ENCODE measurements around the gene FMNL2. TPM values are rescaled to one million over a fixed set of nuclear protein-coding genes. Genes with fewer than 3 reads are reported as not detected.

FMNL2 gene
- total RNA-seq, 5 donors from 2014 or later (not counting 1 experiment from before 2014, with no cell fraction given): 0.63 to 0.96 (median 0.75) TPM

DNA sequence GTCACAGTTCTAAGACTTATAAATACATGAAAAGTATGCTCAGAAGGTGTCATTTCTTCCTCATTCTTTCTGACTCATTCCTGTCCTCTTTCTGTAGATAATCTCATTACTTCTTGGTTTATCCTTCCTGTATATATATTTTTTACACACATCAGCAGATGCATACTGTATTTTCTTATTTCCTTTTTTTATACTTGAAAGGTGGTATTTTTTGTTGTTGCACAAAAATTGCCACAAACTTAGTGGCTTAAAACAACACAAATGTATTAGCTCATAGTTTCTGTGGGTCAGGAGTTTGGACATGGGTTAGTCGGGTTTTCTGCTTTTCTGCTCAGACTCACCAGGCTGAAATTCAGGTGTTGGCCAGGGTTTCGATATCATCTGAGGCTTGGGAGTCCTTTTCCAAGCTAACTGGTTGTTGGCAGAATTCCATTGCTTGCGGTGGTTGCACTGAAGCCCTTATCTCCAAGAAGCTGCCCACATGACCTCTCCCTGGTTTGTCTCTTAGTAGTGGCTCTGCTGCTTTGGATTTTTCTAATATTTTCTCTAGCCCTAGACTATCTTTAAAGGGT lies 162.6 kb downstream of the FMNL2 start:
- H3K4me1 ChIP-seq (ENCODE audit: control insufficient read depth in 1 of 2, extremely low read depth in 1 of 2, insufficient read depth in 2 of 2, low read length in 2 of 2): no peaks in the 10 kb centered on the region
- H3K27ac ChIP-seq (ENCODE audit: low read length): no peak overlapping the region
- no peak for DNase-seq
- 66% methylated on average over 2 of the region's 3 CpGs for WGBS (ENCODE audit: insufficient coverage)
- Mint-ChIP-seq H3K4me3 (no peak overlapping the region), H3K9me3 (no peaks in the 10 kb centered on the region), H3K27ac (no peak overlapping the region), H3K27me3 (peaks cover 11 to 13% of the 10 kb centered on the region in 2 donors), H3K36me3 (no peaks in the 10 kb centered on the region), H3K4me1 (no peaks in the 10 kb centered on the region)
- no peak for ATAC-seq (replicated peaks in 1 of 4)
- ChIA-PET CTCF (no interaction called here), POLR2A (interaction anchor here in 1 of 2 donors (0.6 kb wide), 1 partner anchor 10 kb away, joined by 3 read pairs; no protein-coding TSS in a partner anchor)
- H3K36me3 ChIP-seq (ENCODE audit: control insufficient read depth in 2 of 2, extremely low read depth in 1 of 2, insufficient read depth in 1 of 2, low read length in 1 of 2): no peaks in the 10 kb centered on the region
- H3K9me3 ChIP-seq: no peaks in the 10 kb centered on the region
- H3K4me3 ChIP-seq (ENCODE audit: control insufficient read depth in 1 of 2, extremely low read depth in 1 of 2, low read length in 1 of 2): no peak overlapping the region
- peaks cover 0 to 2% of the 10 kb centered on the region in 2 experiments for H3K27me3 ChIP-seq (replicated peaks in 1 of 2; ENCODE audit: control insufficient read depth in 2 of 2, extremely low read depth in 1 of 2, insufficient read depth in 2 of 2, low read length in 1 of 2)

DNA sequence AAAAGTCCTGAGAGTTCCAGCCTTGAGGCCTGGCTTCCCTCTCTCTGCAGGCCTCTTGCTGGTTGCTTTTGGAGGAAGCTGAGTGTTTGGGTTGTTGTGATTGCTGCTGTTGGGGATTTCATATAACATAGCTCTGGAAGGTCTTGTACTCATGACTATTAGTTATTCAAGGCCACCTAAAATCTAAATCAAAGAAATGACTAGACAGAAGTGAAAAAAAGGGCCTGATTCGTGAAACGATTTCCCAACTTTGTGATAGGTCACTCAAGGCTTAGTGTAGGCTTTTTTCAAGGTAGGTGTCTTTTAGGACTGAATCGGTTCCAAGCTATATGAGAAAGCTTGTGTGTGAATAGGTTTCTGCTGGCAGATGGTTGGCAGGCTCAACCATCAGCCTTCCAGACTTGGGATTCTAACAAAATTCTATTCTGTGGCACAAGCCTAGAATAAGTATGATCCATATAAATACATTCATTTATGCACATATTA lies 164.4 kb downstream of the FMNL2 start:
- no peak overlapping the region for H3K4me3 ChIP-seq (ENCODE audit: control insufficient read depth in 1 of 2, extremely low read depth in 1 of 2, low read length in 1 of 2)
- no peak overlapping the region for H3K27ac ChIP-seq (ENCODE audit: low read length)
- no peak for DNase-seq

DNA sequence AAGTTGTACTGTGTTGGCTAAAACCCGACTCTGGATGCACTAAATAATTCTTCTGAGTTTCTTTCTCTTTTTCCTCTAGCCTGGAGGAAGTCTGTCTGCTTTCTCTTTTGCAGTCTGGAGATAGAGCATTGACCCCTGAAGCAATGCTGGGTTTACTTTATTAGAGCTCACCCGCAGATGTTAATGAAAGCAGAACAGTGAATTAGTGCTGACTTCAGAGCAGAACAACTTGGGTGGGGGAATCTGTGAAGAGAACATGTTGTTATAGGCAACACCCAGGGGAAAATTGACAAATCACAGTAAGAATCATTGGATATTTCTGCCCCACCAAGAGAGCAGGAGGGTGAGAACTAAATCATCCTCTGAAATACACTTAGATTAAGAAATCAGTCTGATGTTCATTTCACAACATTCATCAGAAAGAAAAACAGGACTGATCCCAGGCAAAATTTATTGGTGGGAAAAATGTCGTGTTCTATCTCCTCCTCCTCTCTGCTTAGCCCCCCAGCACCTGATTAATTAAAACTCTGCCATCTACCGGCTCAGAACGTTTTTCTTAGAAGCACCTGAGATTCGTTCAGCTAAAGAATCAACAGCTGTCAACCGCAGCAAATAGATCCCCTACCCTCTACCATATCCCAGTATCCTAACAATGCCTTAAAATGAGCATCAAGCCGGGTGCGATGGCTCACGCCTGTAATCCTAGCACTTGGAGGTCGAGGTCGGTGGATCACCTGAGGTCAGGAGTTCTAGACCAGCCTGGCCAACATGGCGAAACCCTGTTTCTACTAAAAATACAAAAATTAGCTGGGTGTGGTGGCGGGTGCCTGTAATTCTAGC lies 165.1 kb downstream of the FMNL2 start:
- DNase-seq (no peak), ATAC-seq (replicated peaks in 1 of 4) (no peak)
- H3K27me3 ChIP-seq (replicated peaks in 1 of 2; ENCODE audit: control insufficient read depth in 2 of 2, extremely low read depth in 1 of 2, insufficient read depth in 2 of 2, low read length in 1 of 2): peaks cover 0 to 2% of the 10 kb centered on the region in 2 experiments
- ChIA-PET CTCF (interaction anchor here in 1 of 2 donors (0.6 kb wide), 1 partner anchor 77 kb away, joined by 4 read pairs; no protein-coding TSS in a partner anchor), POLR2A (no interaction called here)
- Mint-ChIP-seq H3K27me3 (peaks cover 3 to 15% of the 10 kb centered on the region in 2 donors), H3K27ac (no peak overlapping the region), H3K9me3 (peaks cover 0 to 4% (median 0%) of the 10 kb centered on the region in 3 donors), H3K36me3 (no peaks in the 10 kb centered on the region), H3K4me1 (no peaks in the 10 kb centered on the region), H3K4me3 (no peak overlapping the region)
- H3K27ac ChIP-seq (ENCODE audit: low read length): no peak overlapping the region
- WGBS (ENCODE audit: insufficient coverage): 86% methylated on average over 10 of the region's 14 CpGs
- H3K36me3 ChIP-seq (ENCODE audit: control insufficient read depth in 2 of 2, extremely low read depth in 1 of 2, insufficient read depth in 1 of 2, low read length in 1 of 2): no peaks in the 10 kb centered on the region
- H3K4me1 ChIP-seq (ENCODE audit: control insufficient read depth in 1 of 2, extremely low read depth in 1 of 2, insufficient read depth in 2 of 2, low read length in 2 of 2): no peaks in the 10 kb centered on the region
- no peaks in the 10 kb centered on the region for H3K9me3 ChIP-seq
- no peak overlapping the region for H3K4me3 ChIP-seq (ENCODE audit: control insufficient read depth in 1 of 2, extremely low read depth in 1 of 2, low read length in 1 of 2)

More for the DNA sequence above, 164.4 kb downstream of the FMNL2 start:
- no peaks in the 10 kb centered on the region for H3K36me3 Mint-ChIP-seq
- no peak for ATAC-seq (replicated peaks in 1 of 4)
- POLR2A ChIA-PET: no interaction called here
- H3K27me3 Mint-ChIP-seq: peaks cover 3 to 15% of the 10 kb centered on the region in 2 donors
- Histone ChIP-seq H3K36me3 (ENCODE audit: control insufficient read depth in 2 of 2, extremely low read depth in 1 of 2, insufficient read depth in 1 of 2, low read length in 1 of 2) (no peaks in the 10 kb centered on the region), H3K9me3 (no peaks in the 10 kb centered on the region), H3K4me1 (ENCODE audit: control insufficient read depth in 1 of 2, extremely low read depth in 1 of 2, insufficient read depth in 2 of 2, low read length in 2 of 2) (no peaks in the 10 kb centered on the region), H3K27me3 (replicated peaks in 1 of 2; ENCODE audit: control insufficient read depth in 2 of 2, extremely low read depth in 1 of 2, insufficient read depth in 2 of 2, low read length in 1 of 2) (peaks cover 0 to 2% of the 10 kb centered on the region in 2 experiments)
- H3K4me1 Mint-ChIP-seq: no peaks in the 10 kb centered on the region
- no peak overlapping the region for H3K4me3 Mint-ChIP-seq
- peaks cover 0 to 4% (median 0%) of the 10 kb centered on the region in 3 donors for H3K9me3 Mint-ChIP-seq
- CTCF ChIA-PET: no interaction called here
- WGBS (ENCODE audit: insufficient coverage): 82% methylated on average over 2 of the region's 3 CpGs
- no peak overlapping the region for H3K27ac Mint-ChIP-seq

DNA sequence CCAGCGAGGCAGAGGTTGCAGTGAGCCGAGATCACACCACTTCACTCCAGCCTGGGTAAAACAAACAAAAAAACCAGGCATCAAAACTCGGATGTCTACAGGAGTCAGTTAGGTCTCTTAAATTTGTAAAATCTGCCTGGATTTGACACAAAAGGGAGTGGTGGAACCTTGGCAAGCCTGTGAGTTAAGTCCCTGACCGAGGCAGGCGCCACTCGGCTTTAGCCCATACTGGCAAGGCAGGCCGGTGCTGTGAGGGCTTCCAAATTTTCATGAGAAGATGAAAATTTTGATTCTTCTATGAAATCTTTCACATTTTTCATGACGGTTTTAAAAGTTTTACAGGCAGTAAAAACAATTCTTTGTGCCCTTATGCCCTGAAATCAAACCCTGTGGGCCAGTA lies 165.8 kb downstream of the FMNL2 start:
- Mint-ChIP-seq H3K36me3 (no peaks in the 10 kb centered on the region), H3K9me3 (peaks cover 0 to 4% (median 0%) of the 10 kb centered on the region in 3 donors), H3K27ac (no peak overlapping the region), H3K4me1 (no peaks in the 10 kb centered on the region), H3K4me3 (no peak overlapping the region), H3K27me3 (peaks cover 3 to 13% of the 10 kb centered on the region in 2 donors)
- H3K9me3 ChIP-seq: no peaks in the 10 kb centered on the region
- DNase-seq (no peak), ATAC-seq (replicated peaks in 1 of 4) (no peak)
- ChIA-PET CTCF (interaction anchor here in 1 of 2 donors (0.6 kb wide), 1 partner anchor 78 kb away, joined by 4 read pairs; no protein-coding TSS in a partner anchor), POLR2A (no interaction called here)
- peaks cover 0 to 2% of the 10 kb centered on the region in 2 experiments for H3K27me3 ChIP-seq (replicated peaks in 1 of 2; ENCODE audit: control insufficient read depth in 2 of 2, extremely low read depth in 1 of 2, insufficient read depth in 2 of 2, low read length in 1 of 2)
- no peak overlapping the region for H3K4me3 ChIP-seq (ENCODE audit: control insufficient read depth in 1 of 2, extremely low read depth in 1 of 2, low read length in 1 of 2)
- no peak overlapping the region for H3K27ac ChIP-seq (ENCODE audit: low read length)
- 79% methylated on average over 2 of the region's 8 CpGs for WGBS (ENCODE audit: insufficient coverage)
- H3K4me1 ChIP-seq (ENCODE audit: control insufficient read depth in 1 of 2, extremely low read depth in 1 of 2, insufficient read depth in 2 of 2, low read length in 2 of 2): no peaks in the 10 kb centered on the region
- no peaks in the 10 kb centered on the region for H3K36me3 ChIP-seq (ENCODE audit: control insufficient read depth in 2 of 2, extremely low read depth in 1 of 2, insufficient read depth in 1 of 2, low read length in 1 of 2)

DNA sequence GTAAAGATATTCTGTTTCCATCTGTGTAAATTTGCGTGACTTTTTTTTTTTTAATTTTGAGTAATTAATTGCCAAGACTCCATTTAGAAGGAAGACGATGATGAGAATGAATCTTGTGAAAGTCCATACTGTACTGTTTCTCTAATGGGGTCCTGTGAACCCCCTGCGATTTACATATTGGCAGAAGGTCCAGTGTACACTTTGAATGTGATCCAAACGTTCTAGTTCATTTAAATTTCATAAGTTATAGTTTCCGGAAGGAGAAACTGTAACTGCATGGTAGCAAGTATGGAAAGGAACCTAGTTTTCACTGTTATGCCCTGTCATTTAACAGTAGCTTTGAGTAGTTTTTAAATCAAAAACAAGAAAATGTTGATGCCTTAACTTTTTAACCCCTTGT lies 166.7 kb downstream of the FMNL2 start:
- 81% methylated on average over 5 of the region's 5 CpGs for WGBS (ENCODE audit: insufficient coverage)
- no peak overlapping the region for H3K27ac Mint-ChIP-seq
- DNase-seq: no peak
- Histone ChIP-seq H3K4me3 (ENCODE audit: control insufficient read depth in 1 of 2, extremely low read depth in 1 of 2, low read length in 1 of 2) (no peak overlapping the region), H3K9me3 (no peaks in the 10 kb centered on the region), H3K4me1 (ENCODE audit: control insufficient read depth in 1 of 2, extremely low read depth in 1 of 2, insufficient read depth in 2 of 2, low read length in 2 of 2) (no peaks in the 10 kb centered on the region), H3K36me3 (ENCODE audit: control insufficient read depth in 2 of 2, extremely low read depth in 1 of 2, insufficient read depth in 1 of 2, low read length in 1 of 2) (no peaks in the 10 kb centered on the region), H3K27me3 (replicated peaks in 1 of 2; ENCODE audit: control insufficient read depth in 2 of 2, extremely low read depth in 1 of 2, insufficient read depth in 2 of 2, low read length in 1 of 2) (peaks cover 0 to 2% of the 10 kb centered on the region in 2 experiments), H3K27ac (ENCODE audit: low read length) (no peak overlapping the region)
- ChIA-PET POLR2A (no interaction called here), CTCF (no interaction called here)
- no peak for ATAC-seq (replicated peaks in 1 of 4)
- H3K27me3 Mint-ChIP-seq: peaks cover 3 to 12% of the 10 kb centered on the region in 2 donors
- H3K4me1 Mint-ChIP-seq: no peaks in the 10 kb centered on the region
- H3K36me3 Mint-ChIP-seq: no peaks in the 10 kb centered on the region
- no peak overlapping the region for H3K4me3 Mint-ChIP-seq
- peaks cover 0 to 4% (median 0%) of the 10 kb centered on the region in 3 donors for H3K9me3 Mint-ChIP-seq

DNA sequence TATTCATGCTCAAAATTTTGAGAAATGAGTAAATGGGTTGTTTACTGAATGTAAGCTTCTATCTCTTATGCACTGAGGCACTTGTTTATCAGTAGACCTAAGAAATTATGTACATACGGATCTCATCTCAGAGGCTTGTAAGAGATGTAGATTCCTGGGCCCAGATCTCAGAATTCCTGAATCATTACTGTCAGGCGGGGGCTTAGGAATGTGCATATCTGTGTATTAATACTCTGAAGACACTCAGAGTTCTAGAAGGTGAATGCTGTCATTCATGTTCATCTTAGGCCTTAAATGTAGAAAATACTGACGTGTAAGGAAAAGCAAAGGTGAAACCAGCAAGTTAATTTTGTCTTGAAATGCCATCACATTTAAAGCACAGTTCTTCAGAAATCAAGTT lies 169.6 kb downstream of the FMNL2 start:
- Mint-ChIP-seq H3K36me3 (no peaks in the 10 kb centered on the region), H3K4me3 (no peak overlapping the region), H3K4me1 (no peaks in the 10 kb centered on the region), H3K9me3 (peaks cover 0 to 4% (median 0%) of the 10 kb centered on the region in 3 donors), H3K27me3 (peaks cover 0 to 6% of the 10 kb centered on the region in 2 donors), H3K27ac (no peak overlapping the region)
- Histone ChIP-seq H3K4me1 (ENCODE audit: control insufficient read depth in 1 of 2, extremely low read depth in 1 of 2, insufficient read depth in 2 of 2, low read length in 2 of 2) (no peaks in the 10 kb centered on the region), H3K27me3 (replicated peaks in 1 of 2; ENCODE audit: control insufficient read depth in 2 of 2, extremely low read depth in 1 of 2, insufficient read depth in 2 of 2, low read length in 1 of 2) (peaks cover 0 to 2% of the 10 kb centered on the region in 2 experiments), H3K9me3 (no peaks in the 10 kb centered on the region), H3K27ac (ENCODE audit: low read length) (no peak overlapping the region), H3K4me3 (ENCODE audit: control insufficient read depth in 1 of 2, extremely low read depth in 1 of 2, low read length in 1 of 2) (no peak overlapping the region), H3K36me3 (ENCODE audit: control insufficient read depth in 2 of 2, extremely low read depth in 1 of 2, insufficient read depth in 1 of 2, low read length in 1 of 2) (no peaks in the 10 kb centered on the region)
- POLR2A ChIA-PET: no interaction called here
- CTCF ChIA-PET: no interaction called here
- no peak for DNase-seq
- 100% methylated on average over 1 of the region's 3 CpGs for WGBS (ENCODE audit: insufficient coverage)
- ATAC-seq (replicated peaks in 1 of 4): no peak
